IMR-90 (cell line): Measurements from ENCODE around the gene CFAP97D1. TPM values are rescaled to one million over a fixed set of nuclear protein-coding genes. Genes with fewer than 3 reads are reported as not detected.
A peak's percentile ranks its signal among the peaks of the same experiment; 100 is the strongest.

Source experiments
- ATAC-seq: fragments of 200-7000 bp; cut with Tn5 transposase; 2 replicates; pipeline ENCODE4 v1.9.1; 2020; ENCODE audit warnings: low read depth, mild to moderate bottlenecking, moderate library complexity
- BruUV-seq: library from RNA; stranded (reverse); fragments of 400-500 nt; replicated peaks from 2 replicates; lab custom pipeline; 2021; lab: Mats Ljungman, UMichigan
- CTCF ChIA-PET: fragments of 300-600 bp; formaldehyde crosslinking; extraction: SDS; loops from one replicate; lab custom pipeline; 2021; ENCODE audit warnings: antibody characterized with exemption; lab: Yijun Ruan, JAX
- POLR2A ChIA-PET: fragments of 300-600 bp; sonication (Branson Sonifier 250); formaldehyde crosslinking; loops from one replicate; lab custom pipeline; 2022; ENCODE audit warnings: antibody characterized with exemption; ENCODE audit not compliant: unreplicated experiment; lab: Charles Lee
- DNase-seq: peaks from one replicate; pipeline ENCODE4 v3.0.0; 2013
- H2AFZ ChIP-seq: replicated peaks from 2 replicates; pipeline ENCODE3; 2013; ENCODE audit warnings: low read length, mild to moderate bottlenecking; ENCODE audit not compliant: poor library complexity
- H2AK5ac ChIP-seq: 2 replicates; pipeline ENCODE4 v1.6.1; 2013; ENCODE audit warnings: low read depth, low read length, inconsistent platforms
- H2AK9ac ChIP-seq: replicated peaks from 2 replicates; pipeline ENCODE3; 2013; ENCODE audit warnings: mild to moderate bottlenecking, low read depth, low read length, moderate library complexity; ENCODE audit not compliant: poor library complexity
- H2BK120ac ChIP-seq: 2 replicates; pipeline ENCODE4 v1.6.1; 2013; ENCODE audit warnings: low read depth, low read length, inconsistent platforms
- H2BK15ac ChIP-seq: 3 replicates; pipeline ENCODE4 v1.6.1; 2013; ENCODE audit warnings: low read depth, low read length, inconsistent platforms
- H2BK20ac ChIP-seq: 2 replicates; pipeline ENCODE4 v1.6.1; 2013; ENCODE audit warnings: low read depth, mild to moderate bottlenecking, inconsistent platforms, low read length, moderate library complexity
- H2BK5ac ChIP-seq: 2 replicates; pipeline ENCODE4 v1.6.1; 2013; ENCODE audit warnings: mild to moderate bottlenecking, low read depth, low read length, inconsistent platforms; ENCODE audit not compliant: poor library complexity, severe bottlenecking
- H3K14ac ChIP-seq: replicated peaks from 2 replicates; pipeline ENCODE4 v1.6.1; 2013; ENCODE audit warnings: low read depth, low read length, inconsistent platforms
- H3K18ac ChIP-seq: 2 replicates; pipeline ENCODE4 v1.6.1; 2013; ENCODE audit warnings: low read depth, low read length, control low read depth
- H3K23ac ChIP-seq: 2 replicates; pipeline ENCODE4 v1.6.1; 2013; ENCODE audit warnings: low read depth, low read length, inconsistent platforms
- H3K27ac ChIP-seq: 2 replicates; pipeline ENCODE4 v1.5.1; 2013; ENCODE audit warnings: mild to moderate bottlenecking, control low read depth, low read length; ENCODE audit not compliant: insufficient read depth
- H3K27me3 ChIP-seq: 2 replicates; pipeline ENCODE4 v1.6.1; 2013; ENCODE audit warnings: low read length; ENCODE audit not compliant: control insufficient read depth, insufficient read depth
- H3K36me3 ChIP-seq: 2 replicates; pipeline ENCODE4 v1.6.1; 2013; ENCODE audit warnings: low read length, mixed read lengths; ENCODE audit not compliant: control insufficient read depth, insufficient read depth
- H3K4ac ChIP-seq: 2 replicates; pipeline ENCODE4 v1.6.1; 2013; ENCODE audit warnings: low read depth, low read length, inconsistent platforms
- H3K4me1 ChIP-seq: 2 replicates; pipeline ENCODE4 v1.6.1; 2013; ENCODE audit warnings: low read length, mixed read lengths; ENCODE audit not compliant: control insufficient read depth, insufficient read depth
- H3K4me2 ChIP-seq: 2 replicates; pipeline ENCODE4 v1.6.1; 2013; ENCODE audit warnings: low read depth, mild to moderate bottlenecking, control low read depth, low read length, moderate library complexity
- H3K4me3 ChIP-seq: 2 replicates; pipeline ENCODE4 v1.5.1; 2013; ENCODE audit warnings: low read depth, mild to moderate bottlenecking, control low read depth, low read length, moderate library complexity; ENCODE audit not compliant: insufficient read depth
- H3K56ac ChIP-seq: 2 replicates; pipeline ENCODE4 v1.6.1; 2013; ENCODE audit warnings: low read length, inconsistent platforms; ENCODE audit not compliant: insufficient read depth; ENCODE audit errors: extremely low read depth
- H3K79me1 ChIP-seq, 2 experiments: 2 replicates each; pipeline ENCODE4 v1.6.1; 2013; ENCODE audit warnings: low read length in 2 of 2, inconsistent platforms in 1 of 2, low read depth in 1 of 2
- H3K9ac ChIP-seq: 2 replicates; pipeline ENCODE4 v1.6.1; 2013; ENCODE audit warnings: low read depth, low read length, control low read depth
- H3K9me1 ChIP-seq: 2 replicates; pipeline ENCODE4 v1.6.1; 2013; ENCODE audit warnings: low read length, inconsistent platforms; ENCODE audit not compliant: insufficient read depth
- H3K9me3 ChIP-seq: 2 replicates; pipeline ENCODE4 v1.6.1; 2013; ENCODE audit warnings: low read length; ENCODE audit not compliant: control insufficient read depth, insufficient read depth
- H4K20me1 ChIP-seq: 2 replicates; pipeline ENCODE4 v1.6.1; 2013; ENCODE audit warnings: low read length, inconsistent platforms; ENCODE audit not compliant: insufficient read depth
- H4K5ac ChIP-seq: 2 replicates; pipeline ENCODE4 v1.6.1; 2013; ENCODE audit warnings: mild to moderate bottlenecking, low read depth, low read length, control low read depth
- H4K8ac ChIP-seq, 2 experiments: 2 replicates each; pipeline ENCODE4 v1.6.1; 2013; ENCODE audit warnings: low read depth in 2 of 2, low read length in 2 of 2, control low read depth in 1 of 2, inconsistent platforms in 1 of 2
- H4K91ac ChIP-seq: 2 replicates; pipeline ENCODE4 v1.6.1; 2013; ENCODE audit warnings: low read depth, low read length, inconsistent platforms; ENCODE audit not compliant: insufficient read depth
- CEBPB ChIP-seq: IDR thresholded peaks from 2 replicates; pipeline ENCODE4 v1.6.1; 2012; ENCODE audit warnings: low read depth, low read length, improper control_type of control experiment
- MAZ ChIP-seq: IDR thresholded peaks from 2 replicates; pipeline ENCODE4 v1.6.1; 2012; ENCODE audit warnings: low read depth, mild to moderate bottlenecking, low read length, improper control_type of control experiment, moderate library complexity, borderline replicate concordance
- NFE2L2 ChIP-seq: fragments of 150-350 bp; IDR thresholded peaks from 2 replicates; pipeline ENCODE4 v1.6.1; 2016; ENCODE audit warnings: low read depth, mild to moderate bottlenecking, low read length
- POLR2A ChIP-seq: IDR thresholded peaks from 2 replicates; pipeline ENCODE4 v1.6.1; 2012; ENCODE audit warnings: mild to moderate bottlenecking, low read depth, low read length
- RAD21 ChIP-seq: IDR thresholded peaks from 2 replicates; pipeline ENCODE4 v1.6.1; 2012; ENCODE audit warnings: low read length, improper control_type of control experiment
- RCOR1 ChIP-seq: IDR thresholded peaks from 2 replicates; pipeline ENCODE4 v1.6.1; 2012; ENCODE audit warnings: mild to moderate bottlenecking, low read length, improper control_type of control experiment; ENCODE audit not compliant: insufficient replicate concordance
- RFX5 ChIP-seq: IDR thresholded peaks from 2 replicates; pipeline ENCODE4 v1.8.0; 2012; ENCODE audit warnings: low read depth, mild to moderate bottlenecking, low read length, moderate library complexity
- SMC3 ChIP-seq: fragments of 150-350 bp; IDR thresholded peaks from 2 replicates; pipeline ENCODE4 v1.6.1; 2016; ENCODE audit warnings: low read depth, mild to moderate bottlenecking, antibody characterized with exemption, low read length, moderate library complexity
- USF2 ChIP-seq: fragments of 150-350 bp; IDR thresholded peaks from 2 replicates; pipeline ENCODE4 v1.6.1; 2017; ENCODE audit warnings: mild to moderate bottlenecking, antibody characterized with exemption, low read length, low read depth
- WGBS, 2 experiments: methylation state at CpG; one replicate each; pipeline versions ENCODE4 v1.1.5 to v1.1.7; 2013; ENCODE audit warnings: missing lambda C conversion rate in 2 of 2; ENCODE audit not compliant: insufficient read length in 1 of 2; ENCODE audit errors: extremely low coverage in 2 of 2; 5-methylcytosine and 5-hydroxymethylcytosine counted together
- dilution Hi-C: fragments of 300-500 bp; cut with HindIII; formaldehyde crosslinking; loops from one replicate; pipeline ENCODE4 v1.14.3; 2018; ENCODE audit warnings: low sequenced_read_pairs; ENCODE audit not compliant: unreplicated experiment
- in situ Hi-C: fragments of 300-500 bp; cut with MboI; formaldehyde crosslinking; loops from 3 replicates; pipeline ENCODE4 v1.14.3; 2019; ENCODE audit warnings: low sequenced_read_pairs, inconsistent platforms, mixed read lengths
- intact Hi-C: fragments of 100-400 bp; cut with micrococcal nuclease; formaldehyde crosslinking; loops from 2 replicates; pipeline ENCODE4 v1.10.0; 2022
- polyA plus RNA-seq, 3 experiments: library from polyadenylated mRNA; depleted of rRNA; stranded (reverse); fragments of >200 nt; gene quantifications; 2 replicates each; pipeline ENCODE4 v1.2.3, GENCODE V29; 2012; ENCODE audit warnings: low replicate concordance in 1 of 3
- total RNA-seq: library from RNA; depleted of rRNA; stranded (reverse); fragments of >200 nt; gene quantifications from 2 replicates; pipeline ENCODE4 v1.2.3, GENCODE V29; 2012

The CFAP97D1 gene
- total and polyA plus RNA-seq, 2 of the 4 experiments (the other 2 are of a cell fraction), result under 0.01 TPM; not detected in 1

- dilution Hi-C loops (no loop called here), intact Hi-C loops (no loop called here), in situ Hi-C loops (loop anchor here (5.0 kb wide), 1 partner anchor 176 kb away; no protein-coding TSS in a partner anchor)
- H4K91ac ChIP-seq, result no peak overlapping the region
- no peak overlapping the region for H3K14ac ChIP-seq
- DNase-seq, result peak; percentile 20
- TF ChIP-seq MAZ (no peak), NFE2L2 (no peak), USF2 (no peak), POLR2A (no peak), CEBPB (no peak), RCOR1 (no peak), RFX5 (no peak), RAD21 (no peak), SMC3 (no peak)
- H3K4me1 ChIP-seq, result peaks cover 4% of the 10 kb centered on the region
- no peaks in the 10 kb centered on the region for H4K20me1 ChIP-seq
- H3K36me3 ChIP-seq, result no peaks in the 10 kb centered on the region
- no peak overlapping the region for H3K27ac ChIP-seq
- H4K5ac ChIP-seq, result no peak overlapping the region
- CTCF ChIA-PET, result interaction anchor here (0.5 to 0.6 kb wide), 3 partner anchors 11 to 169 kb away, joined by 3 to 5 read pairs (median 3); no protein-coding TSS in a partner anchor
- no peak overlapping the region for H4K8ac ChIP-seq
- H3K9ac ChIP-seq, result no peak overlapping the region
- peaks cover 50% of the 10 kb centered on the region for H3K27me3 ChIP-seq
- H2BK20ac ChIP-seq, result no peak overlapping the region
- no peak overlapping the region for H2AK5ac ChIP-seq
- H3K9me3 ChIP-seq, result no peaks in the 10 kb centered on the region
- H3K4me3 ChIP-seq, result no peak overlapping the region
- no peaks in the 10 kb centered on the region for H3K79me1 ChIP-seq
- no TSS peak for BruUV-seq
- H2AK9ac ChIP-seq, result no peak overlapping the region
- H3K18ac ChIP-seq, result no peak overlapping the region
- no peak overlapping the region for H3K23ac ChIP-seq
- no peak overlapping the region for H3K4me2 ChIP-seq
- POLR2A ChIA-PET, result no interaction called here
- 100% methylated on average over 1 of the region's 5 CpGs; no CpG with 5 or more reads in 1 of the 2 experiments for WGBS, 2 experiments
- H3K4ac ChIP-seq, result no peak overlapping the region
- peaks cover 8% of the 10 kb centered on the region for H3K9me1 ChIP-seq
- H2BK120ac ChIP-seq, result no peak overlapping the region
- ATAC-seq, result no peak
- no peak overlapping the region for H3K56ac ChIP-seq
- H2AFZ ChIP-seq, result no peak overlapping the region
- H2BK15ac ChIP-seq, result no peak overlapping the region
- no peak overlapping the region for H2BK5ac ChIP-seq
Measured at GRCh38 chr17:43753493-43754129, 26.6 kb upstream of the CFAP97D1 start.
